Central memory CD4-positive, alpha-beta T cell (primary cell): Measurements from ENCODE around the gene TNNC1.

Experiments used
- DNase-seq: peaks from one replicate; pipeline ENCODE4 v3.0.0; 2022

TNNC1 gene

DNA sequence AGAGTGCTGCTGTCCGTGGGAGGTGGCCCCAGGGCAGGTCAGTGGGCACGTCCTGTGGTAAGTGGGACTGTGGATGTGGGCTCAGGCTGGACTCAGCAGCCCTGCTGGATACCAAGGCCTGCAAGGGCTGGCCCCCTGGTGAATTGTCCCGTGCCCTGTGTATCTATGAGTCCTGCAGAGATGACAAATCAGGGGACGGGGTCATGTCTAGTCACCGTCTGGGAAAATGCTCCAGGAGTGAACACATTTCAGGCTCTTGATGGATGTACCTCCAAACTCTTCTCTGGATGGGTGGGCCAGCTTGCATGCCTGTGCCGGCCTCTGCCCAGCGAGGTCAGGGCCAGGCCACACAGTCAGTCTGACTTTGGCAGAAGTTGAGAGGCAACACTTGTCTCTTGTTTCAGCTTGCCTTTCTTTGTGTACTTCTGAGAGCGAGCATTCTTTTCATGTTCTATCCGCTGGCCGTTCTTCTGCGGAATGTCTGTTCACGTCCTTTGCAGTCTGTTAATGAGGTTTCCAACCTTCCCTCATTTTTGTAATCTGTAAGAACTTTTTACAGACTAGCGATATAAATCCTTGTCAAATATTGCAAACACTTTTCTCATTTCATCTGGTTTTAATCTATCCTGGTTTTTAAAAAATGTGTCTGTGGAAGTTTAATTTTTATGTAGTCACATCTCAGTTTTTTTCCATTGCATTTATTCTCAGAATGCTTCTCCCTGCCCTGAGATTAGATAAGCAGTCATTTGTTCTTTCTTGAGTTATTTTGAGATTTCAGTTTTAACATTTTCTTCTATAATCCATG is 29.9 kb upstream of the TNNC1 start:
- no peak for DNase-seq

DNA sequence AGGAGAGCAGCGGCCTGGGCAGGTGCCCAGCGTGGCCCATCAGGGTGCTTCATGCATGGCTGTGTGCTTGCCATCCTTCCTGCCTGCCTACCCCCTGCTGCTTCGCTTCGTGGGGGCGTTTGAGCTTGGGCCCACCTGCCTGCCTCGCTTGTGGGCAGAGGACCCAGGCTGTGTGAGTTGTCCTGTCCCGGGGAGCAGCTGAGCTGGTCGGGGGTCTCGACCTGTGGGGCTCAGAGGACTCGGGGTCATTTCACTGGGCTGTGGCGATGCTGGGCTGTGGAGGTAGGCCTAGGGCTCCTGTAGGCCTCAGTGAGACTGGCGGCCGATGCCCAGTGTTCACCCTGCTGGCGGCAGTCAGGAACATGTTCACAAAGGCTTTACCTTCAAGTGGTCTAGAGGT is 29.2 kb upstream of the TNNC1 start:
- no peak for DNase-seq

DNA sequence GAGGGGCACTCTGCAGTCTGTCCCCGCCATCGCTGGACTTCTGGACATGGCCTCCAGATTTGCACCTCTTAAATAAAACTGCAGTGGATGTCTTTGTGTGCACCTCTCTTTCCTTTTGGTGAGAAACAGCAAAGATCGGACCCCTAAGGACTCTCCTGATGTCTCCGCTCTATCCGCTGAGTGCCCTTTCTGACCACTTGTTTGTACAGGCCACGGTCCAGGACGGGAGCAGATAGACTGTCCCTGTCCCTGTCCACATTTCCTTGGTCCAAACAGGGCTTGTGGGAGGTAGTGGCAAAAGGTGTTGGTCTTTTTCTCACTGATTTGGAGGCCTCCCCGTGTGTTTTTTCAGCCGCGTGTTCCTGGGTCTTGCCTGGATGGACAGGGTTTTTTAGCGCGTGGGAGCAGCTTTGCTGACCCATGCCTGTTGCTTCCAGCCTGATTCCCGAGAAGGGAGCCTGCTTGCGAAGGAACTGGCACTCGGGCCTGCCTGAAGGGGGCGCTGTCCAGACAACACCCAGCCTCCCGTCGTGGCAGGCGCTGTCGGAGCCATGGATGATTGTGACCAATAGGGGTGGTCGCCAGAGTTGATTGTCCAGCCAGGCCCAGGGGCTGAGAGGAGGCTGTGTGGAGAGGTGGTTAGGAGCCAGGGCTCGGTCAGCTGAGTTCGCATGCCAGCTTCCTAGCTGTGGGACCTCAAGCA is 28.1 kb upstream of the TNNC1 start:
- DNase-seq, result no peak

DNA sequence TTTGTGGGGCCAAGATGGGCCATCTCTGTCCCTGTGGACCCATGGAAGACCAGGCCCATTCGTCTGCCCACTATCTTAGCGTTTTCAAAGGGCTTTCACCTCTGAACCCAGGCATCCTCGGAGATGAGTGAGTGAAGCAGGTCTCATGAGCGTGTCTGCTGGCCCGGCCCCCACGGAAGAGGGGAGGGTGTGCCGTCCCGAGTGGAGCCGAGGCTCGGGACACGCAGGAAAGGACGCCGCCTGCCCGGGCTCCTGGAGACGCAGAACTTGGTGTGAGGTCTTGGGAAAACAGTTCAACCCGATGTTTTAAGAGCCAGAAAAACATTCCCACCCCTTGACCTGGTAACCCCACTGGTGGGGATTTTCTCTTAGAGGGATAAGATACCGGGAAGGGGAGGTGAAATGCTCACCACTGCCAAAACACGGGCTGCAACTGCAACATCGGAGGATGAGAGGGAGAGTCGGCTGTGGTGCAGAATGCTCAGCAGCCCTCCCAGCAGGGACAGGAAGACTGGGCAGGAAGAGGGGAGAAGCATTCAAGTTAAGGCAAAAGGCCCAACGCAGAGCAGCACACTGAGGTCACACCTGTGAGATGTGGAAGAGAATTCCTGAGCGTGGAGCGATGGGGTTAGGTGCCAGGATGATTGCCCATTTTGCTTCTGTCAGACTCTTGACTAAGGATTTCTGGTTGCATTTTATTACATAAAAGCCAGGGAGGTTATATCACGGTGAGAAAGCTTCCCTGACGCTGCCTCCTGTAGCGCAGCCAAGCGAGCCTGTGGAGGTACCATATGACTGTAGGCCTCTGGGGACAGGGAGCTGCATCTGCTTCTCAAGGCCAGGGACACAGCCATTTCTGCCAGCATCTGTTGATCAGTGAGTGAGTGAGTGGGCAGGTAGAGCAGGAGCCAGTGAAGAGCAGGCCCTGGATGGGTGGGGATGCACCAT is 27.2 kb upstream of the TNNC1 start:
- DNase-seq, result no peak

DNA sequence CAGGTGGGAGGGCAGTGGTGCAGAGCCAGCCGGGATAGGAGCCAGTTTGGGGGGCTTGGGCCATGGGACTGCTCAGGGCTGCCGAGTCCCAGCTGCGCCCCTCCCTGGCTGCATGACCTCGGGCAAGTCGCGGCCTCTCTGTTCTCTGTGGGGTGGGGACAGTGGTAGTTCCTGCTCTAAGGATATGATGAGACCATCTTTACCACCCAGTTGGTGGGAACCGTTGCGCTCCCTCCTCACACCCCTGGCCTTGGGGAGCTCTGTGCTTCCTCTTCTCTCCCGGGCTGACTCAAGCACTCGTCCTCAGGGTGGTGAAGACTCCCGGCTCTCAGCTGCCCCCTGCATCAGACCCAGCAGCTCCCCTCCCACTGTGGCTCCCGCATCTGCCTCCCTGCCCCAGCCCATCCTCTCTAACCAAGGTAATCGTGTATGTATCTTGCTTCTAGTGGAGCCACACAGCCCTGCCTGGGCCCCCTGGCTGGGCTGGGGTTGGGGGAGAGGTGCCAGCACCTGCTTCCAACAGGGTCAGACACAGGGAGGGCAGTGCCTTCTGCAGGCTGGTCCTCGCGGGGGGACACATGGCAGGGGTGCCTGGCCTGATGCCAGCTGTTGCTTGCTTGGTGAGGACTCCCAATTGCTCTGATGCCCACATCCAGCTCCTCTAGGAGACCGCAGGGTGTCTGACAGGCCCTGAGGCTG is 26.2 kb upstream of the TNNC1 start:
- no peak for DNase-seq

DNA sequence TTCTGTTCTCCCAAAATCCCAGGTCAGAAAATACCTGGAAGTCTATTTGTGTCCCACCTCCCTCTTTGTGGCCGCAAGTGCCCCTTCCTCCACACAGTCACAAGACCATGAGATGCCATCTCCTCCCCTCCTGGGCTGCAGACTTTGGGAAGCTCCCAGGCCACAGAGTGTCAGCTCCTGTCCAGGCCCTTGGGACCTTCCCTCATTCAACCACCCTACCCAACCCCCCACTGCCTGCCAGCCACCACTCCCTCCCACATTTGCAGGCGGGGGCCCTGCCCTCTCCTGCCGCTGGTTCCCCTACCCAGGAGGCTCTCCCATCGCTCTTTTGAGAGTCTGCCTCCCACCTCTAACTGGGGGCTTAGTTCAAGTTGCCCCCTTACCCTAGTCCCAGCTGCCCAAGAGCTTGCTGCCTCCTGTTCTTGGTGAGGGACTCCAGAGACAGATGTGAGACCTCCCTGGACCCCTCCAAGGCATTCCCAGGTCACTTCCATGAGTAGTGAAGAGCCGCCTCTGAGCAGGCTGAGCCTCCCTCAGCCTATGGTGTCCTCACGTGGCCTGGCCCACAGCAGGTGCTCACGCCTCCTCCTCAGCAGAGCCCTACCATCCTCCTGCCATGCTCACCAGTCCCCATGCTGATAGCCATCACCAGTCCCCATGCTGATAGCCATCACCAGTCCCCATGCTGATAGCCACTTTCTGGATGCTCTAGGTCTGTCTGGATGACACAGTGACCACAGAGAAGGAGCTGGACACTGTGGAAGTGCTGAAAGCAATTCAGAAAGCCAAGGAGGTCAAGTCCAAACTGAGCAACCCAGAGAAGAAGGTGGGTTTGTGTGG is 25.4 kb upstream of the TNNC1 start:
- DNase-seq, result no peak

DNA sequence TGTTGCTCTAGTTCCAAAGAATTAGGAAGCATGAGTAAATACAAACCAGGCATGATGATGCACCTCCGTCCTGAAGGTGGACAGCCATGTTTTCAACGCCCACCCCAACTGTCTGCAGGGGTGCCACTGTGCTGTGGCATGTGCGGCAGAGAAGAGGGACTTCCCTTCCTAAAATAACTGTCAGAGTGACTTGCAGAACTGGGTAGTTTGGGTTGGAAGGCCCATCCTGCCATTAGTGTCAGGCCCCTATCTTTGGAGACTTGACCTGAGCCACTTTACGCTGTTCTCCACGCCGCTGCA is 23.9 kb upstream of the TNNC1 start:
- no peak for DNase-seq

DNA sequence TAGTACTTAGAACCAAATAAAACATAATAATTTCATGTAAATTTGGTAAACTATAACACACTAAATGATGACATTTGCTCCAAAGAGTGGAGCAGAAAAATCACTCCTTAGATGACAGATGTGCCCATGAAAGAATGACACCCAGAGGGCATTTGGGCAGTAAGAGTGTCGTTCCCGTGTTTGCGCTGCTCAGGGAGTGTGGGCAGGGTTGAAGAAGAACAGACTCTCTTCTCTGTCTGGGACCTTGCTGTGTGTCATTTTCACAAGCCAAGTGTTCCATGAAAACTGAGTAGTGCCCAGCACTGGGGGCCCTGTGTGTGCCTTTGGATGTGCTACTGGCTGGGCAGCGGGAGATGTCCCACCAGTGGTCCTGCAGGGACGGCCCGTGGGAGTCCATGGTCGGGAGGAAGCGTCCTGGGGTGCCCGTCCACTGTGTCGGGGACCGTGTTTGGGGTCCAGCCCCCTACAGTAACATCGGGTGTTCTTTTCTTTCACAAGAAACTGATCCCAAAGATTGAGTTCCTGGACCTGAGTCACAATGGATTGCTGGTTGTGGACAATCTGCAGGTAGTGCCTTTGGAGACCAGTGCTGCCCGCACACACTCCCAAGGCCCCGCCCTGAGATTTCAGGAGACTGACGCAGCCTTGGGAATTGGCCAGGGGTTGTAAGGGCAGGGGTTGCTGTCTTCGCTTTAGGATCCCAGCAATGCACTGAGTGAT is 23.4 kb upstream of the TNNC1 start:
- no peak for DNase-seq

DNA sequence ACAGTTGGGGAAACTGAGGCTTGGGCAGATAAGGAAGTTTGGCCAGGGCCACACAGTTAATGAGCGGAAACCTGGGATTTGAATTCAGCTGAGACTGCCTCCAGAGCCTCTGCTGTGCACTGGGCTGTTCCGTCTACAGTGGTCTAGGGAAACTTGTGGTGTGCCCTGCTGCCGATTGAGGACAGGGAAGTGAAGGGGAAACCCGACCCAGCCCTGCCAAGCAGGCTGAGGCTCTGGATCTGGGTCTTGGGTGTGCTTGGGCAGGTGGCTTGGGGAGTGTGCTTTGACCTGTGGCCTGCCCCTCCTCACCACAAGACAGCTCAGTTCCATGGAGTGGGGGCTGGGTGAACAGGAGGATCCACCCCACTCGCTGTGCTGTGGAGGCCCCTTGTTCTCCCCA is 19.2 kb upstream of the TNNC1 start:
- no peak for DNase-seq

DNA sequence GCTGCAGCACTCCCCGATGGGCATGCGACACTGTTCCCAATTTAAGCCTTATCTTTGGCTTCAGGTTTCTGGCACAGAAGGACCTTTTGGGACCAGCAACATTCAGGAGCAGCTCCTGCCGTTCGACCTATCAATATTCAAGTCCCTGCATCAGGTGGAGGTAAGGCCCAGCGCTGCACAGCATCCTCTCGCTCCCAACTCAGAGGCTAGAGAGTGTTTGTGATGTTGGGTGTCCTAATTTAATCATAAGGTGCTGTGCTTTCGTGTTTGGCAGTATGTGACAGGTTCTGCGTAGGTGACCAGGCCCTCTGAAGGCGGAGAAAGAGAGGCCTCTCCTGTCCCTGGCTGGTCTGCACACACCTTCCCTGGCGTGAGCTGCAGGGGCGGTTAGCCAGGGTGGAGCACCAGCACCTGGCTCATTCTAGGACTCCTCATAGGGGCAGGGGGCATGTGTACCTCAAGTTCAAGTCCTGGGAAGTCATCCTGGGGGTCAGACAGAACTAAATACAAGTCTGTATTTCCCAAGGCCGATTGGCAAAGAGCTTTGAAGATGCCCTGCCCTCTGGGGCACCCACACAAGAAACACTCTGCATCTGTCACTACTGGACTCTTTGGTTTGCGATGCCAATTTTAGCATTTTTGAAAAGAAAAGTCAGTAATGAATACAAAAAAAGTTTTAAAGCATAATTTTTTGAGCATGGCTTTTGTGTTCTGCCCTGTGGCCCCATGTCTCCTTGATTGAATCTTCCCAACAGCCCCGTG is 18.6 kb upstream of the TNNC1 start:
- no peak for DNase-seq

DNA sequence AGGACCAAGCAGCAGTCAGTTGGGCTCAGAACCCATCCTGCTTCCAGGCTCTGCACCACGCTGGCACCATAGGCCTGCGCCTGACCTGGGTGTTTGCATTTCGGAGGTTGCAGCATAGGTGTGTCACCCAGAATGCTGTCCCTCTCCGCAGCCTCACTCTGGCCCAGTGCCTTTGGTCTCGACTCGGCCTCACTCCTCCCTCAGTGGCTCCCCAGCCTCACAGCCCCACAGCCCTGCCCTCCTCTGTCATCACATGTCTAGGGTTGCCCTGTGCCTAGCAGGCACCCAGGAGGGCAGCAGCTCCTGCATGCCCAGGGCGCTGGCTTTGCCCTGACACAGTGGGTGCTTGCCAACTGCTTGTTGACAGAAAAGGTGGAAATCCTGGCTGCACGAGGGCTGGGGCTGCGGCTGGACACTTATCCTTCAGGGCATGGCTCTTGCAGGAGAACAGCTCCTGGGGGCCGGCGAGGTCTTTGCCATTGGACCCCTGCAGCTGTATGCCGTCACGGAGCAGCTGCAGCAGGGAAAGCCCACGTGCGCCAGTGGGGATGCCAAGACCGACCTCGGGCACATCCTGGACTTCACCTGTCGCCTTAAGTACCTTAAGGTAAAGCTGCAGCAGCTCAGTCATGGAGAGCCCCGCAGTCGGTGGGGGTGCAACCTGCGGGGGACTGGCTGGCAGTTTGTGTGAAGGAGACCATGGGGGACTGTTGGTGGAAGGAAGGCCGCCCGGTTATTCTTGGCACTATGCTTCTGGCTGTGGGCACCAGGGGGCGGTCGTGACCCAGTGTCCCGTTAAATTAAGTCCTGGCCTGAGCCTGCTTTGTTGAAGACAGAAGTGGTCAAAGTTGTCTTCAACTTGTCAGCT is 17.8 kb upstream of the TNNC1 start:
- no peak for DNase-seq

DNA sequence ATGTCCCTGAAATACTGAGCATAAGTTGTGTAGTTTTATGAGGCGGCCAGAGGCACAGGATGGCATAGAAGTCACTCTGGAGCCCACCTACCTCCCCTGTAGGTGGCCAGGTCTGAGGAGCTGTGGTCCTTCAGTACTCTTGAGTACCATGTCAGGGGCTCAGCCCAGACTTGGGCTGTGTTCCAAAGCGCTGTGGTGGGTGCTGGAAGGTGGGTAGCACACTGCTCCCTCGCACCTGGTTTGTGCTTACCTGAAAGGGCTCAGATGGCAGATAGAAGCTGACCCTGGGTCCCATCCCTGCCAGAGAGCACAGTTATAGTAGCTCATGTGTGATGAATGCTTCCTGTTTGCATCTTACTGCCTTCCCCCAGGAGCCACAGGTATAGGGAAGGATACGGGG is 17.1 kb upstream of the TNNC1 start:
- DNase-seq, result no peak

DNA sequence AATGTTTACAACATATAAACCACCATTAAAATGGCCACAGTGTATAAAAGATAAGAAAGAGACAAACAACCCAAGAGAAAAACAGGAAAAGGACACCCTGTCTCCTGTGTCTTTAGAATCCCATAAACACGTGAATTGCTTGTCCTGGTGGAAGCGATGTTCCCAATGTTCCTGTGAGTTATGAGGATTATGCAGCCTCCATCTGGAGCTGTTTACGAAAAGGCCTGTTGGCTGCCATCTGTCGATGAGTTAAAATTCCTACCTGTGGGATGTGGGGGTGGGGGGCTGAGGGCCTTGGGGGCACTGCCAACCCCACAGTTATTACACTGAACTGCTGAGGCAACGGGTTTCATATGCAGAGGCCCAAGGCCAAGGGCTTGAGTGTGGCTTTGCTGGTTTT is 15.2 kb upstream of the TNNC1 start:
- no peak for DNase-seq

DNA sequence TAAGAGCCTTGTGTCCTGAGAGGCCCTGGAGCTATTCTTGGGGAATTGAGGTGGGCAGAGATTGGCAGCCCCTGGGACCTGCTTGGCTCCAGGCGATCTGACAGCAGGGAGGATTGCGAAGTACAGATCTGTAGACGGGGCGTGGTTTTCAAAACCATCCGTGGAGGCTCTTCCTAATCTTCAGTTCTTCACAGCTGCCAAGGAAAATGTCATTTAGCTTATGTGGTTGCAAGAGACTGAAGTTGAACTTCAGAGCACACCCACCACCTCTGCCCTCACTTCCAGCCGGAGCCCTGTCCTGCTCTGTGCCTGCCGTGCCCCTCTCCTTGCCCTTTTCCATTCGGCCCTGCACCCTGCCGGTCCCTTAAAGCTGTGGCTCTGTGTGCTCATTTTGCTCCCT is 14.5 kb upstream of the TNNC1 start:
- DNase-seq, result no peak

DNA sequence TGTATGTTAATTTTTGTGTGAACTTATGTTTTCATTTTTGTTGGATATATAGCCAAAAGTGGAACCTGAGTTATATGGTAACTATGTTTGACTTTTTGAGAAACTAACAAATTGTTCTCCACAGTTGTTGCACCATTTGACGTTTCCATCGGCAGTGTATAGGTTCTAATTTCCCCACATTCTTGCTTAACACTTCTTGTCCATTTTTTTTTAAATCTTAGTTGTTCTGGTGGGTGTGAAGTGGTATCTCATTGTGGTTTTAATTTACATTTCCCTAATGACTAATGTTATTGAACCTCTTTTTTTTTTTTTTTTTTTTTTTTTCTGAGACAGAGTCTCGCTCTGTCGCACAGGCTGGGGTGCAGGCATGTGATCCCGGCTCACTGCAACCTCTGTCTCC is 9.6 kb upstream of the TNNC1 start:
- DNase-seq, result no peak

DNA sequence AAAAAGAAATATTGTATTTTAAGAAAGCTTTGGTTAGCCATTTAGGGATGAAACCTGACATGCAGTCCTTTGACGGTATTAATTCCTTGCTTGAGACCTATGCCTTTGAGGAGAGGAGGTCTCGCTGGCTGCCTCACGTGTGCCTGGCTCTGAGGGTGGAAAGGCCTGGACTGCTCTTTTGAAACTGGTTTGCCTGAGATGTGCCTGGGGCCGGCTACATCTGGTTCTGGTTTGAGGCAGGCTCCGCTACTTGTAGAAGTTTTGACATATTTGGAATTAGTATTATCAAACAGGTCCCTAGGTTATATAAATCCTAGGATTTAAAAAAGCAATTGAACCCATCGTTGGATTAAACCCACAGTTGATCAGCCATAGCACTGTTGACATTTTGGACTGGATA is 8.0 kb upstream of the TNNC1 start:
- no peak for DNase-seq

DNA sequence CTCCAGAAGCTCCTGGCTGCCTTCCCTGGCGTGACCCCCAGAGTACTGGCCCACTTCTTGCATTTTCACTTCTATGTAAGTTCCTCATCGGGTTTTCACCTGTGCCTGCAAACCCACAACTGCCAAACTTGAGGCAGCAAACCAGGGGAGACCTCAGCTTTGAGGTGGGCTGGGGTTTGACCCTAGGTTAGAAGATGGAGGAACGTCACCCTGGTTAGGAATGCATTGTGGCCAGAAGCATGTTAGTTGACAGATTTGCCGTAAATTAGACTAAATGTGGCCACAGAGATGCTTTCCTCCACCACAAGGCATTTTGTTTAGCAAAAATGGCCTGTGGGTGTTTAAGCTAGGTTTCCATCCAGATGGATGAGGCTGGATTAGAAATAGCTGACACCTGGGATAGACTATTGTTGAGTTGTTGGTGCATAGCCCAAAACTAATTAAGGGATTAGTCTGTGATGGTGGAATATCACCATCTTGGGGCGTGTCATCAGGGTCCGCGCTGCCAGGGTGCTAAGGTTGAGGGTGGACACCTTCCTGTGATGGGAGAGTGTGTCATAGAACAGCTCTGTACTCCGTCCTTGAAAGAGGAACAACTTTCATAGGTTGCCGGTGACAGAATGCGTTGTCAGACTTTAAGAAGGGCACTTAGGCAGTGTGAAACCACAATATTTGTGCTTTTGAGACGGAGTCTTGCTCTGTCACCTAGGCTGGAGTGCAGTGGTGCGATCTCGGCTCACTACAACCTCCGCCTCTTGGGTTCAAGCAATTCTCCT is 5.1 kb upstream of the TNNC1 start:
- DNase-seq, result no peak

DNA sequence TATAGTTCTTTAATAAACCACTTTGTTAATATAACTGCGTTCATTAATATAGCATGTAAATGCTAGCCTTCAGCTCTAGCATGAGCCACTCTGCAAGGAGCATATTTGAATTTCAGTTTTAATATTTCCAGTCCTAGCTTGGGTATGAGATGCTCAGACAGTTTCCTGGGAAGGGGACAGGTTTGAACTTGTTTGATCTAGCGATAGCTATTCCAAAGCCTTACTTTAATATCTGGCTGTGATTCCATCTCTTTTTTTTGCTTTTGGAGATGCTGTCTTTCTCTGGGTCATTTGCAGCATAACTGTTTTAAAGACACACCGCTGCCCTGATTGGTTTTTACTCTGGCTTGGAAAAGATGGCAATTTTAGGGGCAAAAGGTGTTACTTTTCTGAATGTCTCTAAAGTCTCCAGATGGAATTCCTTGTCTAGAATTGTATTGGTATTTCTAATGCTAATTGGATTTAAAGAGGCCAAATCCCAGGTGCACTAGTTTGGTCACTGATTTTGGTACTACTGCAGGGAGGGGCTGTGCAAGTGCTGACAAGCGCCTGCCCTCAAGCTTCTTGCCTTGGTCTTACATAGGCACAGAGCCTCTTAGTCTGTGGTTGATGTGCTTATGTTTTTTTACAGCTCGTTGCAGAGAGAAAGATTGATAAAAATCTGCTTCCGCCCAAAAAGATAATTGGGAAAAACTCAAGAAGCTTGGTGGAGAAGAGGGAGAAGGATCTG is 4.4 kb upstream of the TNNC1 start:
- no peak for DNase-seq
